ENCODE data around the gene ZDHHC15. TPM values are rescaled to one million over a fixed set of nuclear protein-coding genes. Genes with fewer than 3 reads are reported as not detected.
"Not testable (repeated sequence)": the region's sequence is repeated elsewhere in the genome, so short reads cannot be mapped to it uniquely, and the experiment has no call there.

The ZDHHC15 gene
- total RNA-seq, 1 donor from 2014 or later = 6.3 TPM

DNA sequence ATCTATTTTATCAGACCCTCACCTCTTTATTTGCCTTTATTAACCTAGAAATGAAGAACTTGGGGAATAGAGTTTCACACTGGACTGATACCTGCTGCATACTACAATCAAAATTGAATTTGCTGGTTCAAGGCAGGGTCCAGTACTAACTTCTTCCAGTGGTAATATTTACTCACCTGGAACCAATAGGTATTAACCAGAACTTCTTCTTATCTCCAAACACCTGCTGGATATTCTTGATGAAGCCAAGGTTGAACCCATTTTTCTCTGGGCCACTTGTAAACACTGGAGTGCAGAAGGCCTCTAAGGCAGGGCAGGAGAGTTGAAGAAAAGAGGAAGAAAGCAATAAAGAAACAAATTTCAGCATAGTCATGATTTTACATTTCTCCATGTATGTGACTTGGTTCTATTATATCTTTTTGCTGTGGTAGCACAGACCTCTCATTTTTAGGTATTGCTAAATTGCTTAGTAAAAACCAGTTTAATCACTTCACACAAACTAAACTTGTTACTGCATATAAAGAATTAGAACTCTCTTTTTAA, 101.1 kb downstream of the ZDHHC15 start:
- no peaks in the 10 kb centered on the region for H4K20me1 ChIP-seq (ENCODE audit: low read depth)
- TF ChIP-seq EZH2phosphoT487 (IDR thresholded peaks at IDR 0.05) = no peak
- TF ChIP-seq, protein P1, sequence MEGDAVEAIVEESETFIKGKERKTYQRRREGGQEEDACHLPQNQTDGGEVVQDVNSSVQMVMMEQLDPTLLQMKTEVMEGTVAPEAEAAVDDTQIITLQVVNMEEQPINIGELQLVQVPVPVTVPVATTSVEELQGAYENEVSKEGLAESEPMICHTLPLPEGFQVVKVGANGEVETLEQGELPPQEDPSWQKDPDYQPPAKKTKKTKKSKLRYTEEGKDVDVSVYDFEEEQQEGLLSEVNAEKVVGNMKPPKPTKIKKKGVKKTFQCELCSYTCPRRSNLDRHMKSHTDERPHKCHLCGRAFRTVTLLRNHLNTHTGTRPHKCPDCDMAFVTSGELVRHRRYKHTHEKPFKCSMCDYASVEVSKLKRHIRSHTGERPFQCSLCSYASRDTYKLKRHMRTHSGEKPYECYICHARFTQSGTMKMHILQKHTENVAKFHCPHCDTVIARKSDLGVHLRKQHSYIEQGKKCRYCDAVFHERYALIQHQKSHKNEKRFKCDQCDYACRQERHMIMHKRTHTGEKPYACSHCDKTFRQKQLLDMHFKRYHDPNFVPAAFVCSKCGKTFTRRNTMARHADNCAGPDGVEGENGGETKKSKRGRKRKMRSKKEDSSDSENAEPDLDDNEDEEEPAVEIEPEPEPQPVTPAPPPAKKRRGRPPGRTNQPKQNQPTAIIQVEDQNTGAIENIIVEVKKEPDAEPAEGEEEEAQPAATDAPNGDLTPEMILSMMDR (IDR thresholded peaks at IDR 0.05) = no peak
- no peak for TF ChIP-seq EZH2 (IDR thresholded peaks at IDR 0.05)
- no peak overlapping the region for H3K4me2 ChIP-seq
- DNase-seq (ENCODE audit: low spot score) = no peak
- no peak overlapping the region for H3K9ac ChIP-seq
- H3K36me3 ChIP-seq = no peaks in the 10 kb centered on the region
- H2AFZ ChIP-seq (replicated peaks) = no peak overlapping the region
- no peaks in the 10 kb centered on the region for H3K9me3 ChIP-seq (ENCODE audit: low read depth)
- no peaks in the 10 kb centered on the region for H3K27me3 ChIP-seq
- H3K4me1 ChIP-seq = no peaks in the 10 kb centered on the region
- Mint-ChIP-seq H3K36me3 (no peaks in the 10 kb centered on the region), H3K9me3 (peaks cover 2% of the 10 kb centered on the region), H3K4me1 (no peaks in the 10 kb centered on the region), H3K27ac (no peak overlapping the region), H3K4me3 (no peak overlapping the region), H3K27me3 (ENCODE audit: insufficient read depth, low read depth) (no peaks in the 10 kb centered on the region)
- no peaks in the 10 kb centered on the region for H3K79me2 ChIP-seq (ENCODE audit: low read depth)
- no peaks in the 10 kb centered on the region for H3F3A ChIP-seq (ENCODE audit: low read depth)
- no peak overlapping the region for H3K27ac ChIP-seq
- no peak overlapping the region for H3K4me3 ChIP-seq

DNA sequence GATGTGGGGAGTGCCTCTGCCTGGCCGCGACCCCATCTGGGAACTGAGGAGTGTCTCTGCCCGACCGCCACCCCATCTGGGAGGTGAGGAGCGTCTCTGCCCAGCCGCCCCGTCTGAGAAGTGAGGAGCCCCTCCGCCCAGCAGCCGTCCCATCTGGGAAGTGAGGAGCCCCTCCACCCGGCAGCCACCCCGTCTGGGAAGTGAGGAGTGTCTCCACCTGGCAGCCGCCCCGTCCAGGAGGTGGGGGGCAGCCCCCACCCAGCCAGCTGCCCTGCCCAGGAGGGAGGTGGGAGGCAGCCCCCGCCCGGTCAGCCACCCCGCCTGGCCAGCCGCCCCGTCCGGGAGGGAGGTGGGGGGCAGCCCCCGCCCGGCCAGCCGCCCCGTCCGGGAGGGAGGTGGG, 115.7 kb downstream of the ZDHHC15 start:
- not testable (repeated sequence) for H3K27me3 Mint-ChIP-seq (ENCODE audit: insufficient read depth, low read depth); H3K36me3 ChIP-seq; DNase-seq (ENCODE audit: low spot score); H3K4me2 ChIP-seq; H3K4me1 Mint-ChIP-seq; H3K9ac ChIP-seq; H3K36me3 Mint-ChIP-seq; H3K4me3 Mint-ChIP-seq; H3F3A ChIP-seq (ENCODE audit: low read depth); H3K27ac ChIP-seq; H3K27ac Mint-ChIP-seq; H3K4me1 ChIP-seq; H2AFZ ChIP-seq (replicated peaks); H4K20me1 ChIP-seq (ENCODE audit: low read depth); H3K4me3 ChIP-seq; H3K79me2 ChIP-seq (ENCODE audit: low read depth); H3K27me3 ChIP-seq
- peaks cover 24% of the 10 kb centered on the region for H3K9me3 Mint-ChIP-seq
- peaks cover 15% of the 10 kb centered on the region for H3K9me3 ChIP-seq (ENCODE audit: low read depth)

DNA sequence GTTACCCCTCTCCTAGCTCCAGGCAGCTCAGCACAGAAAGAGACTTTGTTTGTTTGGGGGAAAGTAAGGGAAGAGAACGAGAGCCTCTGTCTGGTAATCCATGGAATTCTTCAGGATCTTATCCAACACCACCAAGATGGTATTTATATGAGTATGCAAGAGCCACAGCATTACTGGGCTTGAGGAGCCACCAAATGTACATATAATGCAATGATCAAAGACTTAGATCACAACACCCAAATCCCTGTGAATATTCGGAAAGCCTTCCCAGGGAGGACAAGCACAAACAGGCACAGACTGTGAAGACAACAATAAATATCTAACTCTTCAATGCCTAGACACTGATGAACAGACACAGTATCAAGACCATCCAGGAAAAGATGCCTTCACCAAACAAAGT, 132.4 kb downstream of the ZDHHC15 start:
- Mint-ChIP-seq H3K27me3 (ENCODE audit: insufficient read depth, low read depth) (no peaks in the 10 kb centered on the region), H3K36me3 (no peaks in the 10 kb centered on the region), H3K27ac (no peak overlapping the region), H3K4me3 (no peak overlapping the region), H3K4me1 (no peaks in the 10 kb centered on the region), H3K9me3 (peaks cover 5% of the 10 kb centered on the region)
- TF ChIP-seq EZH2phosphoT487 (IDR thresholded peaks at IDR 0.05) = no peak
- no peak for DNase-seq (ENCODE audit: low spot score)
- Histone ChIP-seq H3K27ac (no peak overlapping the region), H3K9me3 (ENCODE audit: low read depth) (peaks cover 6% of the 10 kb centered on the region), H3K36me3 (no peaks in the 10 kb centered on the region), H3K79me2 (ENCODE audit: low read depth) (no peaks in the 10 kb centered on the region), H3K4me1 (no peaks in the 10 kb centered on the region), H3K27me3 (no peaks in the 10 kb centered on the region), H4K20me1 (ENCODE audit: low read depth) (no peaks in the 10 kb centered on the region), H3K9ac (no peak overlapping the region), H3K4me3 (no peak overlapping the region), H3K4me2 (no peak overlapping the region), H2AFZ (replicated peaks) (no peak overlapping the region), H3F3A (ENCODE audit: low read depth) (no peaks in the 10 kb centered on the region)

DNA sequence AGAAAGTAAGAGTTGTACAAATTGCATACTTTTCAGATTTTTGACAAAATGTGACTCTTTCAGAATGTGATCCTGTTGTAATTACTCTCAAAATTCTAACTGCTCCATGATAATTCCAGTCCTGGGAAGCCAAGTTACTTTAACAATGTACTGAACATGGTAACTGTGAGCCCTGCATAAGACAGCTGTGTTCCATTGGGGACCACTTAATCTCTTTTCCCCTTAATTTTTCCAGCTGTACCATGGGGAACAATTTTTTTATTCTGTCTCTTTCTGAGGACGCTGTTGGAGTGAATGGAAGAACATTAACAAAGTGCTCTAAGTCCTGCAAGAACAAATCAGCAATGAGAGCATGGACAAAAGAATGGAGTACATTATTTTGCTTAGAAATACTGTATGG, 153.1 kb downstream of the ZDHHC15 start:
- Histone ChIP-seq H3K4me1 (no peaks in the 10 kb centered on the region), H3F3A (ENCODE audit: low read depth) (no peaks in the 10 kb centered on the region), H3K9me3 (ENCODE audit: low read depth) (peaks cover 17% of the 10 kb centered on the region), H4K20me1 (ENCODE audit: low read depth) (no peaks in the 10 kb centered on the region), H3K79me2 (ENCODE audit: low read depth) (no peaks in the 10 kb centered on the region), H3K27ac (no peak overlapping the region), H2AFZ (replicated peaks) (no peak overlapping the region), H3K4me3 (no peak overlapping the region), H3K36me3 (no peaks in the 10 kb centered on the region), H3K4me2 (no peak overlapping the region), H3K27me3 (no peaks in the 10 kb centered on the region), H3K9ac (no peak overlapping the region)
- no peak for DNase-seq (ENCODE audit: low spot score)
- no peaks in the 10 kb centered on the region for H3K9me3 Mint-ChIP-seq
- TF ChIP-seq EZH2 (IDR thresholded peaks at IDR 0.05) (no peak), EZH2phosphoT487 (IDR thresholded peaks at IDR 0.05) (no peak)
- TF ChIP-seq, protein P1 (IDR thresholded peaks at IDR 0.05) = no peak
- H3K27me3 Mint-ChIP-seq (ENCODE audit: insufficient read depth, low read depth) = no peaks in the 10 kb centered on the region
- H3K36me3 Mint-ChIP-seq = no peaks in the 10 kb centered on the region
- no peak overlapping the region for H3K4me3 Mint-ChIP-seq
- H3K4me1 Mint-ChIP-seq = no peaks in the 10 kb centered on the region
- no peak overlapping the region for H3K27ac Mint-ChIP-seq
